ENCODE data around the gene ACTA1.

Gene ACTA1

GRCh38 chr1:229383961-229384360 is 49.9 kb downstream of the ACTA1 start:
- no peak for DNase-seq (ENCODE audit: low read depth)
- no peak overlapping the region for H3K4me3 ChIP-seq (ENCODE audit: low read depth, low read length)

DNA sequence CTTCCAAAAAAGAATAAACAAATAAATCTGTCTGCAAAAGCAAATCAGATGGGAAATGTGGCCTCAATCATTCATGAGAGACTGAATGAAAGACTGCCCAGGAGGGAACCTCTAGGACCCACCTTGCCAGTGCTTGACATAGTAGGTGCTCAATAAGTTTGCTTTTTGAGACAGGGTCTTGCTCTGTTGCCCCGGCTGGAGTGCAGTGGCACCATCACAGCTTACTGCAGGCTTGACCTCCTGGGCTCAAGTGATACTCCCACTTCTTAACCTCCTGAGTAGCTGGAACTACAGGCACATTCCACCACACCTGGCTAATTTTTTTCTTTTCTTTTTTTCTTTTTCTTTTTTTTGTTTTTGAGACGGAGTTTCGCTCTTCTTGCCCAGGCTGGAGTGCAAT is 50.7 kb downstream of the ACTA1 start:
- no peak for DNase-seq (ENCODE audit: low read depth)
- no peak overlapping the region for H3K4me3 ChIP-seq (ENCODE audit: low read depth, low read length)
